ENCODE data around the gene TMEM191B. TPM values are rescaled to one million over a fixed set of nuclear protein-coding genes. Genes with fewer than 3 reads are reported as not detected.
"Not testable (repeated sequence)": the region's sequence is repeated elsewhere in the genome, so short reads cannot be mapped to it uniquely, and the experiment has no call there.

TMEM191B gene
- total RNA-seq, 1 donor from 2014 or later = 1.8 TPM

DNA sequence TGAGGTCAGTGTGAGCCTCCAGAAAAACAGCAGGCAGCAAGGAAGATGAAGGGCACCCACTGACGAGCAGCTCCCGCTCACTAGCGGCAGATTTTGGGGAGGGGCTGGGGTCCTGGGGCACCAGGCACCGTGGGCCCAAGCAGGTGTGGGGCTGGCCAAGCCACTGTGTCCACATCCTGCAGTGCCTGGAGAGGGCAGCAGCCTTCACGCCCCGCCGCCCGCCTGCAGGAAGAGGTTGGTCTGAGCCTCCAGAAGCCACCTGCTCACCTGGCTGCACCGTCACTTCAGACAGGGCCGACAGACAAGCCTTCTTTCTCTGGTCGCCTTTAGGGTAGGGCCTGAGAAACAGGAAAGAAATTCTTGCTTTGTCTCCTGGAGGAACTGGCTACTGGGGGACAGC, 15.8 kb downstream of the TMEM191B start:
- not testable (repeated sequence) for H3K27me3 Mint-ChIP-seq (ENCODE audit: low read depth); H3K36me3 Mint-ChIP-seq; DNase-seq (ENCODE audit: low spot score in 2 of 2, unreplicated experiment in 2 of 2); H3K4me1 Mint-ChIP-seq; H3K9me3 Mint-ChIP-seq; H3K4me3 Mint-ChIP-seq; H3K27ac Mint-ChIP-seq

DNA sequence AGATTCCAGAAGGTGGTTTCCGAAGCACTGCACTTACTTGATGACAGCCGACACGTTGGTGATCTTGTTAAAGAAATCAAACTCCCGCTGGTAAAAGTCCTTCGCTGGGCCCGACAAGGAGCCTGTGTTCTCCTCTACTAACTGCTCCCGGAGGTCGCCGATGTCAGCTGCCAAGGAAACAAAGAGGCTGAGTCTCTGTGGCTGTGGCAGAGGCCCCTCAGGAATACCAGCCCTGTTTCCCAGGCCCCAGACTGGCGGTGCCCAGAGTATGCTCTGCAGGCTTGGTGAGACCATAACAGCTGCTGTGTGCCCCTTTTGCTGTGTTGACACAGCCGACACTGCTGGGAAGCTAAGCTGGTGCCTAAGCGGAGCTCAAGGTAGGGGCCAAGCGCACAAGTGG, 17.0 kb downstream of the TMEM191B start:
- H3K27ac Mint-ChIP-seq; H3K4me1 Mint-ChIP-seq; H3K36me3 Mint-ChIP-seq; H3K9me3 Mint-ChIP-seq; DNase-seq (ENCODE audit: low spot score in 2 of 2, unreplicated experiment in 2 of 2); H3K4me3 Mint-ChIP-seq; H3K27me3 Mint-ChIP-seq (ENCODE audit: low read depth): not testable (repeated sequence)

DNA sequence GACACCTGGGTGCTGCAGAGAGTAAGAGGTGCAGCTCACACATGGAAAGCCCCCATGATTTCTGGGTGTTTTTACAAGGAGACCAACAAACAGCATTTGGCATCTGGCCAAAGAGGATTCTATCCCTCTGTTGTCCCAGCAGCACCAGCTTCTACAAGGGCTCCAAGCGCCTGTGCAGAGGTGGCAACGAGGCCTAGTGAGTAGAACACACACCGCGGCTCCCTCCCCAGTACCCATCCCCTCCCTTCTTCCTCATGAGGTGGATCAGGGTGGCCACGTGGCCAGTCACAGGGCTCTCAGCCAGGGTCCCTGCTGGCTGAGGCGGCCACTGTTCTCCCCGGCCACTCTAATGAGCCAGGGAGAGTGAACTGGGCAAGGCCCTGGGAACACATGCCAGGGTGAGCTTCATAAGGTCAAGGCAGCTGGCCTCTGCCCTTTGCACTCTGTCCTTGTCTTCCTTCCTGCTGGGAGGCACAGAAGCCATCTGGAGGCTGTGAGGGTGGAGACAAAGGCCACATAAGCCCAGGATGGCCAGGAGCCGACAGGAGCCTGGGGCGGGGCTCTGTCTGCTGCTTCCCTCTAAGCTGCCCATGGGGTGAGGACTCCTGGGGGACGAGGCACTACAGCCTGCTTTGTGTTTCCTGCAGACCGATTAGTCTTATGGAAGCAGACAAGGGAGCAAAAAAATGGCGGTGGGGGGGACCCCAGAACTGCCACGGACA, 22.0 kb downstream of the TMEM191B start:
- not testable (repeated sequence) for H3K4me1 Mint-ChIP-seq; H3K9me3 Mint-ChIP-seq; H3K4me3 Mint-ChIP-seq; DNase-seq (ENCODE audit: low spot score in 2 of 2, unreplicated experiment in 2 of 2); H3K36me3 Mint-ChIP-seq; H3K27ac Mint-ChIP-seq; H3K27me3 Mint-ChIP-seq (ENCODE audit: low read depth)

DNA sequence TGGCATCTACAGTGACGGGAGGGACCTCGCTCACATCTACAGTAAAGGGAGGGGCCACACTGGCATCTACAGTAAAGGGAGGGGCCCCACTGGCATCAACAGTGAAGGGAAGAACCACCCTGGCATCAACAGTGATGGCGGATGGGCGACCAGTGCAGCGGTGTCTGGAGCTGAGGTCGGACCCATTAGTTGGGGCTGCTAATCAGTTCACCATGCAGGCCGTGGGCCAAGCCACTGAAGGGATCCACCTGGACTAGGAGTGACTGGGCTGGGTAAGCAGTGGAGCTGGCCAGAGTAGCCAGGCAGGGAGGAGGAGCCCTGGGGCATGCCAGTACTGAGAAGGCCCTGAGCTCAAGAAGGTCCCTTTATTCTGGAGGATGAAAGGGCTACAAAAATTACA, 23.4 kb downstream of the TMEM191B start:
- not testable (repeated sequence) for DNase-seq (ENCODE audit: low spot score in 2 of 2, unreplicated experiment in 2 of 2); H3K4me3 Mint-ChIP-seq; H3K9me3 Mint-ChIP-seq; H3K36me3 Mint-ChIP-seq; H3K27me3 Mint-ChIP-seq (ENCODE audit: low read depth); H3K4me1 Mint-ChIP-seq; H3K27ac Mint-ChIP-seq

DNA sequence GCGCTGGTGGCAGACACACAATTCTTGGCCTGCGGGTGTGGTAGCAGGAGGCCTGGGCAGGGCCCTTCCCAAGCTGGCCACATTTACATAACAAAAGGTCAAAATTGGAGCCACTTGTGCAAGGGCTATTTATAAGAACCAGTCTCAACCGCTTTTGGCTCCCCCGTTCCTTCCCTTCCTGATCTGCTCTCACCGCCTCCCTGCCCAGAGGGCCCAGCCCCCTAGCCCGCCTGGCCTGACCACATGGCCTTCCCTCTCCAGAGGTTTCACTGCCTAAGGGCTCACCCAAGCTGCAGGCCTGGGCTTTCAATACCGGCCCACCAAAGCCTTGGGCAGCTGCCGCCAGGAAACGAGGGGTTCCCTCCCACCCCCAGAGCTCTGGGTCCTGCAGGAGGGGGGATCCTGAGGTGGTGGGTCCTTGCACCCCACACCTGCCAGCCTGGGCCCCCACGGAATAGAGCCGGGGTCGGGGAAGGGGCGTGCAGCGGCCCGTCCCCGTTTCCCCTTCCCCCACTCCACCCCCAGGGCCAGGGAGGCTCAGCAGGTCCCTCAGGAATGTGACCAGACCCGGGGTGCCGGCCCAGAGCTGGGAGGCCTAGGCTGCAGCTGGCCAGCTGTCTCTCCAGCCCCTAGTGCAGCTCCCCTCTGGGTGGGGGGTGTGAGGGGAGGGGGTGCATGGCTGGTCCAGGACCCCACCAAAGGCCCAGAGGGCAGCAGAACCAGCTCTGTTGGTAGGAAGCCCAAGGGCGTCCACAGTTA, 25.4 kb downstream of the TMEM191B start:
- H3K4me1 Mint-ChIP-seq; H3K4me3 Mint-ChIP-seq; H3K27ac Mint-ChIP-seq; H3K9me3 Mint-ChIP-seq; H3K27me3 Mint-ChIP-seq (ENCODE audit: low read depth); DNase-seq (ENCODE audit: low spot score in 2 of 2, unreplicated experiment in 2 of 2); H3K36me3 Mint-ChIP-seq: not testable (repeated sequence)

DNA sequence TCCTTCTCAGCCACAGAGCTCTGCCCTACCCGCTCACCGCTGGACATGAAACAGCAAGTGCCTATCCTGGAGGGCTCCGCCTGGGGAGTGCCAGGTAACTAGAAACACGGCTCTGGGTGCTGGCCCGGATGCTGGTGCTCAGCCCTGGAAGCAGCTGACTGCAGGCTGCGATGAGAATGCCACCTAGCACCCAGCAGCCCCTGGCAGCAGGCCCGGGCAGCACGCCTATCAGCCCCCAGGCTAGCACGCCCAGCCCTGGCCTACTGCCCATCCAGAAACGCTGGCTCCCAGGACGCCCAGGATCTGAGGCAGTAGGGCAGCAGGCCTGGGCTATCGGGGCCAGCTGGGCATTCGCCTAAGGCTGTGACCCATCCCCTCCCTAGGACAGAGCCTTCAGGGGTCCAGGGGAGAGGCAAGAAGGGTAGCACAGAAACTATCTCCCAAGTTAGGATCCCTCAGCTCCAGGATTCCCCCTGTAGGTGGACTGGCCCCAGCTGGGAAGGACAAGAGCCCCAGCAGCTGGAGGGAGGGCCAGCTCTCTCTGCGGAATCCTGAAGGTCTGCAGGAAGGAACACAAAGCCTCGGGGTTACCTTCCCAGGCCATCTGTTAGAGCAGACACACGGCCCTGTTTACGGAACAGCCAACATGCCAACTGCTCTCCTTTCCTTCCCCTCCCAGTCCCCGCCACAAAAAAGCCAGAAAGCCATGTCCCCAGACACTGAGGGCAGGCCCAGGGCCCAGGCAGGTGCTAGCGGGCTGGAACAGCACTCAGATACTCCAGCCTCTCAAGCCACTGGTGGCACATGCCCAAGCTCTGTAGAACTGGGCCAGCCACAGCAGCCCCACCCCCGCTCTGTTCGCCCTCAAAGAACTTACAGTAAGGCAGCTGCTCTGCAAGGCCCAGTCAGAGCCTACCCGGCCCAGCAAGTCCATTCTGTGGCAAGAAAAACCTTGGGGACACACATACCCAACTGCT, 27.0 kb downstream of the TMEM191B start:
- not testable (repeated sequence) for H3K27ac Mint-ChIP-seq; DNase-seq (ENCODE audit: low spot score in 2 of 2, unreplicated experiment in 2 of 2); H3K4me1 Mint-ChIP-seq; H3K9me3 Mint-ChIP-seq; H3K27me3 Mint-ChIP-seq (ENCODE audit: low read depth); H3K4me3 Mint-ChIP-seq; H3K36me3 Mint-ChIP-seq

DNA sequence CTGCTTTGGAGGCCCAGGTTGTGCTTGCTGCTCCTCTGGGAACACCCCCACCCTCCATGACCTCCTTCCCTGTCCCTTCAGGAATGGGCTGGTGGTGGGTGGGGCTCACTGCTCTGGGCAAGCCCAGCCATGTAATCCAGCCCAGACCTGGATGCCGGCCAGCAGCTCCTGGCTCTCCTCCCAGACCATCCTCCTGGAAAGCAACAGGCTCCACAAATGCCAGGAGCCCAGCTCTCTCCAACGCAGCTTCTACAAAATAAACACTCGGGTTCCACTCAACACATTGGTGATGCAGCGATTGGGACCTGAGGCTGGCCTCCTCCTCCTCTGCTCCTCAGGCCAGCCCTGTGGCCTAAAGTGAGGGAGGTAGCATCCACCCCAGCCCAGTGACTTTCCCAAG, 30.9 kb downstream of the TMEM191B start:
- DNase-seq (ENCODE audit: low spot score in 2 of 2, unreplicated experiment in 2 of 2); H3K36me3 Mint-ChIP-seq; H3K4me3 Mint-ChIP-seq; H3K4me1 Mint-ChIP-seq; H3K9me3 Mint-ChIP-seq; H3K27me3 Mint-ChIP-seq (ENCODE audit: low read depth); H3K27ac Mint-ChIP-seq: not testable (repeated sequence)

DNA sequence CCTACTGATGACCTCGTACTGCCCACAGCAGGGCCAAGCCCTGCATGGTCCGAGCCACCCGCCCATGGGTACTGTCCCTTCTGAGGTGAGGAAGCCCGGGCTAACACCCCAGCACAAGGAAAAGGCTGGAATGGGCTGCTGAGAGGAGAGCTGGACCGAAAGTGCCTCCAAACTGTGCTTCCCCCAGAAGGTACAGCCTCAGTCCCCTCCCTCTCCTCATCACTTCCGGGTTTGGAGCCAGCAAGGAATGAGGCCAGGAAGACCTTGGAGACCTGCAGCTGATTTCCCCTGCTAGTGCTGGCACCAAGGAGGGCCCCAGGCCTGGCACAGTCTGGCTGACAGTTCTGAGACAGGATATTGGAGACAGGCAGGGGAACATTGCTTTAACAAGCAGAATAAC, 31.3 kb downstream of the TMEM191B start:
- DNase-seq (ENCODE audit: low spot score in 2 of 2, unreplicated experiment in 2 of 2); H3K9me3 Mint-ChIP-seq; H3K27me3 Mint-ChIP-seq (ENCODE audit: low read depth); H3K36me3 Mint-ChIP-seq; H3K4me1 Mint-ChIP-seq; H3K4me3 Mint-ChIP-seq; H3K27ac Mint-ChIP-seq: not testable (repeated sequence)

DNA sequence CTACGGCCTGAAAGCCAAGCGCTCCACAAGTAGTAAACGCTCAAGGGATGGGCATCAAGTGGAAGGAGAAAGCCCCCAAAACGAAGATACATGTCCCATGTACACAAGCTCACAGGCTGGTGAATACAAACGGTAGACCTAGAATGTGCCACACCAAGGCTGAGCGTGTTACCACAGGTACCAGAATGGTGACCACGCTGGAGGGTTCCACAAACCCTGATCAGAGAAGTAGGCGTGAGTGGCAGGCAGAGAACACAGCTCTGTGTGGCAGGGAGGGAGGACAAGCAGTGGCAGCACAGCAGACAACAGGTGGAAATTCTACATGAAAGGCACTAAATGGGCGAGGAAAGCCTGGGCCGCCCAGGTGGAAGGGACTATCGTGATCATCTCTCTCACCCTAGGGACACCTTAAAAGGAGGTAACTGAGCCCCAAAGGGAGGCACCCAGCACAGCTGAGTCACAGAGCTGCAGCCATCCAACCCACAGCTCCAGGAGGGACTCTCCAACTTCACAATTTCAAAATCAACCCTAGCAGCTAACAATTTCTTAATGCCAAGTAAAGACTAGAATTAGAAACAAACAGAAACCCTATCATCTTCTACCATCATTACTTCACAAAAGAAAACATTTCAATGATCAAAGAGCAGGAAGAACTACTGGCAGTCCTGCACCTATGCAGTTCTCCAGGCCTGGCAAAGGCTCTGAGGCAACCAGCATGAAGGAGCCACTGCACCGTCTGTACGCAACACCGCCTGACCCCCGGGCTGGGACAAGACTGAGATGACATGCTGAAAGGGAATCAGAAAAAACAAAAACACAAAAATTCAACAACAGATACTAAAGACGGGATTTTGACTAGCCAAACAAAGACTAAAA, 32.7 kb downstream of the TMEM191B start:
- H3K4me1 Mint-ChIP-seq; H3K27ac Mint-ChIP-seq; H3K27me3 Mint-ChIP-seq (ENCODE audit: low read depth); H3K4me3 Mint-ChIP-seq; H3K9me3 Mint-ChIP-seq; H3K36me3 Mint-ChIP-seq; DNase-seq (ENCODE audit: low spot score in 2 of 2, unreplicated experiment in 2 of 2): not testable (repeated sequence)

DNA sequence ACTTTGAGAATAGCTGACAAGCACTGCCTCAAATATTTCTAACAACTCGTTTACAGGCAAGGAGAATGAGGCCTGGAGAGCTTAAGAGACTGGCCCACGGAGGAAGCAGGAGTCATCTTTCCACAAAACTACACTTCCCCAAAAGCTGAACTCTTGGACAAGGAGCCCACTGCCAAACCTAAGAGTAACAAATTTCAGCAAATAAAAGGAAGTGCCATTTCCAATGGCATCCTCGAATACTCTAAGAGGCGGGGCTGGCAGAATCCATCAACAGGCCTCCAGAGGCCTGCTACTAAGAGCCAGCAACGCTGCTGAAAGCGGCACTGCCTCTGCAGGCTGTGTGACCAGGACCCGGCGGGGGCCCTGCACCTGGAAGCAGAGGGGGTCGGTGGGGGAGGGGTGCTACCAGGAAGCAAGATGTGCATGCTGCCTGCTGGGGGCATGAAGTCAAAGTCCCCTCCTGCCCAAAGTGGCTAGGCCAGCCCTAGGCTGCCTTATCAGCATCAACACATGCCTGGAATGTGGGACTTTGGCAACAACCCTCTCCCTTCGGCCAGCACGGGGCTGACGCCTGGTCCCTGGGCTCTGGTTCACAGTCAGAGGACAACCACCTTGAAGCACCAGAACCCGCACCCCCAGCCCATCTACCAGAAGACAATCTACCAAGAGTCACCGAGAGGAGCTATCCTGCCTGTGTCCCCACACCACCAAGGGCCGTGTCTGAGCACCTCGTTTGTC, 43.1 kb downstream of the TMEM191B start:
- H3K4me1 Mint-ChIP-seq; H3K27ac Mint-ChIP-seq; H3K36me3 Mint-ChIP-seq; DNase-seq (ENCODE audit: low spot score in 2 of 2, unreplicated experiment in 2 of 2); H3K4me3 Mint-ChIP-seq; H3K9me3 Mint-ChIP-seq; H3K27me3 Mint-ChIP-seq (ENCODE audit: low read depth): not testable (repeated sequence)

DNA sequence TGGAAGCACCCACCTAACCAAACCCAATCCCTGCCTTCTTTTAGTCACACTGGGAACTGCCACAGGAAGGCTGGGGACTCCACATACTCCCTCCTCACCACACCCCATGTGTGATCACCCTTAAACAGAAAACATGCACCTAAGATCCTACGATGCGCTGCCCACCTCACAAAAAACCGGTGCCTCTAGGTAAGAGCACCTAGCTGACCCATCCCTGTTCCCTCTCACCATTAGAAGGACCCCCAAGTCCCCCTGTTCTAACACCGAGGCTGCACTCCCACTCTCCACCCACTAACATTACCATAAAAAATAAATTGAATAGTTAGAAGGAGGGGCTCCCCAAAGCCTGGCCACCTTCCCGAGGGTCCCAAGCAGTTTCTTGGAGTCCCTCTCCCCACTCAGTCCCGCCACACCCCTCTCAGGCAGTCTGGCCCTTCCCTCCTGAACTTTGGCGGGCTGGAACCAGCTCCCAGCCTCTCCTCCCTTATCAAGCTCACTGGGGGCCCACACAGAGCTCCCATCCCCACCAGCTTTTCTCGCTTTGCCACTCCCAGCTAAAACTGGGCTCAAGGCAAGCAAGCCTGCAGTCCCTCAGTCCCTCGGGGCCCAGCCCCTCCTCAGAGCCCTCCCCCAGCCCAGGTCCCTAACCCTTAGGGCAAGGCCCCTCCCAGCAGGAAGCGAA, 46.0 kb downstream of the TMEM191B start:
- H3K27ac Mint-ChIP-seq = peak overlapping the region; percentile 81
- DNase-seq (ENCODE audit: low spot score in 2 of 2, unreplicated experiment in 2 of 2); H3K4me1 Mint-ChIP-seq; H3K36me3 Mint-ChIP-seq; H3K27me3 Mint-ChIP-seq (ENCODE audit: low read depth); H3K9me3 Mint-ChIP-seq: not testable (repeated sequence)
- H3K4me3 Mint-ChIP-seq = peak overlapping the region; percentile 45

DNA sequence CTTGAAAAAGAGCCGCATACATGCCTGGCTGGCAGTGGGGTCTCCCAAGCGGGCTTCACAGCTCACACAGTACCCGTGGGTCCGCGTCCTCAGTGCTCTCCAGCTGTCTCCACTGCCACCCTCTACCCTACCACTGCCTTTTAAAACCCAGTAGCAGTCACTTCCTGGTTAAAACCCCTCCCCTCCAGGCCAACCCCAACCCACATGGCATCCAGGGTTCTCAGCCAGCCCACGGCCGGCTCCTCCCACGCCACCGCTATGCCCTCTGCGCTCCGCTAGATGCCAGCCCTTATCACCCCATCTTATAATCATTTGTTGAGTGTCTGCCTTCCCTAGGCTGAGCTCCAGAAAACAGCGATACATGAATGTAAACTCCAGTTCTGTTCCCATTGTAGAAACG, 47.0 kb downstream of the TMEM191B start:
- H3K27ac Mint-ChIP-seq; H3K9me3 Mint-ChIP-seq; DNase-seq (ENCODE audit: low spot score in 2 of 2, unreplicated experiment in 2 of 2); H3K4me3 Mint-ChIP-seq; H3K4me1 Mint-ChIP-seq; H3K27me3 Mint-ChIP-seq (ENCODE audit: low read depth); H3K36me3 Mint-ChIP-seq: not testable (repeated sequence)
